Measurements from ENCODE around the gene HOXB6. TPM values are rescaled to one million over a fixed set of nuclear protein-coding genes. Genes with fewer than 3 reads are reported as not detected.

HOXB6 gene
- polyA plus RNA-seq, 3 donors: not detected

GRCh38 chr17:48628649-48629410, 24.0 kb upstream of the HOXB6 start:
- H3K9me3 ChIP-seq (replicated peaks in 1 of 2; ENCODE audit: control insufficient read depth in 1 of 2, insufficient read depth in 1 of 2, low read length in 2 of 2): peaks cover 0 to 8% of the 10 kb centered on the region in 2 donors
- peaks cover 8% of the 10 kb centered on the region for H3K4me1 Mint-ChIP-seq
- H3K79me2 ChIP-seq (ENCODE audit: insufficient read depth, low read length): no peaks in the 10 kb centered on the region
- H3K27me3 ChIP-seq (ENCODE audit: control insufficient read depth in 2 of 2, insufficient read depth in 2 of 2, low read length in 2 of 2): peaks cover 66 to 100% of the 10 kb centered on the region in 2 donors
- peaks cover 0 to 3% of the 10 kb centered on the region in 2 donors for H3K36me3 Mint-ChIP-seq
- no peak overlapping the region for H3K9ac ChIP-seq (ENCODE audit: insufficient read depth, low read length, poor library complexity, severe bottlenecking)
- H3K4me1 ChIP-seq (ENCODE audit: control insufficient read depth in 1 of 2, insufficient read depth in 2 of 2, low read length in 2 of 2): peaks cover 5 to 13% of the 10 kb centered on the region in 2 donors
- intact Hi-C loops (cut with micrococcal nuclease): no loop called here
- TF ChIP-seq CTCF (IDR thresholded peaks at IDR 0.05): no peak
- peak overlapping the region in 1 of 2 donors; percentile 70 for H3K4me3 Mint-ChIP-seq
- no peak overlapping the region for H3K27ac Mint-ChIP-seq
- H3K9me3 Mint-ChIP-seq: peaks cover 0 to 14% (median 3%) of the 10 kb centered on the region in 7 donors
- no peaks in the 10 kb centered on the region for H4K20me1 ChIP-seq (ENCODE audit: insufficient read depth, low read length)
- H3K27ac ChIP-seq (ENCODE audit: low read depth in 1 of 2, low read length in 2 of 2): no peak overlapping the region
- no peaks in the 10 kb centered on the region for H3K36me3 ChIP-seq (replicated peaks in 1 of 2; ENCODE audit: control insufficient read depth in 1 of 2, insufficient read depth in 2 of 2, low read length in 2 of 2)
- peaks cover 86 to 98% (median 94%) of the 10 kb centered on the region in 3 donors for H3K27me3 Mint-ChIP-seq (ENCODE audit: low read depth in 3 of 3)
- WGBS (ENCODE audit: insufficient coverage): 100% methylated on average over 1 of the region's 5 CpGs
- DNase-seq: peak in 1 of 3 donors; percentile 15
- no peak overlapping the region for H2AFZ ChIP-seq (ENCODE audit: insufficient read depth, low read depth, low read length, poor library complexity, severe bottlenecking)
- no peak overlapping the region for H3K4me2 ChIP-seq (replicated peaks; ENCODE audit: extremely low read depth, low read length, poor library complexity, severe bottlenecking)
- no peak overlapping the region for H3K4me3 ChIP-seq (replicated peaks in 1 of 3; ENCODE audit: low read depth in 2 of 3, low read length in 3 of 3)

- Mint-ChIP-seq H3K9me3 (peaks cover 0 to 14% (median 2%) of the 10 kb centered on the region in 7 donors), H3K27ac (no peak overlapping the region), H3K36me3 (peaks cover 0 to 2% of the 10 kb centered on the region in 2 donors), H3K27me3 (ENCODE audit: low read depth in 3 of 3) (peaks cover 88 to 98% (median 95%) of the 10 kb centered on the region in 3 donors), H3K4me3 (peak overlapping the region in 1 of 2 donors; percentile 70), H3K4me1 (peaks cover 8% of the 10 kb centered on the region)
- no peaks in the 10 kb centered on the region for H3K79me2 ChIP-seq (ENCODE audit: insufficient read depth, low read length)
- H3K9me3 ChIP-seq (replicated peaks in 1 of 2; ENCODE audit: control insufficient read depth in 1 of 2, insufficient read depth in 1 of 2, low read length in 2 of 2): peaks cover 0 to 13% of the 10 kb centered on the region in 2 donors
- WGBS (ENCODE audit: insufficient coverage): 79% methylated on average over 22 of the region's 27 CpGs
- H2AFZ ChIP-seq (ENCODE audit: insufficient read depth, low read depth, low read length, poor library complexity, severe bottlenecking): no peak overlapping the region
- intact Hi-C loops (cut with micrococcal nuclease): no loop called here
- no peak for TF ChIP-seq CTCF (IDR thresholded peaks at IDR 0.05)
- no peaks in the 10 kb centered on the region for H3K36me3 ChIP-seq (replicated peaks in 1 of 2; ENCODE audit: control insufficient read depth in 1 of 2, insufficient read depth in 2 of 2, low read length in 2 of 2)
- no peak overlapping the region for H3K9ac ChIP-seq (ENCODE audit: insufficient read depth, low read length, poor library complexity, severe bottlenecking)
- H3K27me3 ChIP-seq (ENCODE audit: control insufficient read depth in 2 of 2, insufficient read depth in 2 of 2, low read length in 2 of 2): peaks cover 72 to 100% of the 10 kb centered on the region in 2 donors
- no peak overlapping the region for H3K27ac ChIP-seq (ENCODE audit: low read depth in 1 of 2, low read length in 2 of 2)
- H3K4me1 ChIP-seq (ENCODE audit: control insufficient read depth in 1 of 2, insufficient read depth in 2 of 2, low read length in 2 of 2): peaks cover 5 to 13% of the 10 kb centered on the region in 2 donors
- H3K4me2 ChIP-seq (replicated peaks; ENCODE audit: extremely low read depth, low read length, poor library complexity, severe bottlenecking): no peak overlapping the region
- H4K20me1 ChIP-seq (ENCODE audit: insufficient read depth, low read length): no peaks in the 10 kb centered on the region
- no peak overlapping the region for H3K4me3 ChIP-seq (replicated peaks in 1 of 3; ENCODE audit: low read depth in 2 of 3, low read length in 3 of 3)
- DNase-seq: no peak
Observed at GRCh38 chr17:48627623-48628521, 23.1 kb upstream of the HOXB6 start.

Data from CD14-positive monocyte (primary cell).